Left ventricle myocardium inferior (tissue), 1 donor: ENCODE data around the gene TCF20. TPM values are rescaled to one million over a fixed set of nuclear protein-coding genes. Genes with fewer than 3 reads are reported as not detected.

ENCODE experiments used
- DNase-seq: peaks from one replicate; pipeline ENCODE4 v3.0.0-alpha.2; 2020
- H3K27ac ChIP-seq: fragments of 200-600 bp; replicated peaks from 2 replicates; pipeline ENCODE4 v1.8.0; 2021
- H3K27me3 ChIP-seq: fragments of 200-600 bp; 2 replicates; pipeline ENCODE4 v1.8.0; 2021; ENCODE audit warnings: low read depth
- H3K36me3 ChIP-seq: fragments of 200-600 bp; 2 replicates; pipeline ENCODE4 v1.8.0; 2021
- H3K4me1 ChIP-seq: fragments of 200-600 bp; 2 replicates; pipeline ENCODE4 v1.8.0; 2021
- H3K4me3 ChIP-seq: fragments of 200-600 bp; 2 replicates; pipeline ENCODE4 v1.8.0; 2021; ENCODE audit warnings: mild to moderate bottlenecking, moderate library complexity
- H3K9me3 ChIP-seq: fragments of 200-600 bp; replicated peaks from 2 replicates; pipeline ENCODE4 v1.8.0; 2021
- CTCF ChIP-seq: fragments of 200-600 bp; IDR thresholded peaks from 2 replicates; pipeline ENCODE4 v1.8.0; 2021; ENCODE audit warnings: antibody characterized with exemption, mild to moderate bottlenecking, borderline replicate concordance
- intact Hi-C: fragments of 100-400 bp; cut with micrococcal nuclease; formaldehyde crosslinking; loops from one replicate; pipeline ENCODE4 v1.11.0; 2022
- total RNA-seq: library from RNA; stranded (reverse); fragmentation: NEBNext Ultra II Directional; extraction: Animal tissue kit (Norgen Biotek cat#: 25700); gene quantifications from one replicate; pipeline ENCODE4 v1.2.1, GENCODE V29; 2021
- donor health status: DM: no; HTN: yes; CAD: no; lungs with severe emphysema.

TCF20 gene
- total RNA-seq, 1 donor from 2014 or later, result 17.2 TPM

GRCh38 chr22:42298746-42299145, 28.3 kb upstream of the TCF20 start:
- DNase-seq, result no peak
- Histone ChIP-seq H3K27ac (no peak overlapping the region), H3K27me3 (peaks cover 34% of the 10 kb centered on the region), H3K4me1 (peaks cover 12% of the 10 kb centered on the region), H3K4me3 (no peak overlapping the region), H3K36me3 (no peaks in the 10 kb centered on the region), H3K9me3 (no peaks in the 10 kb centered on the region)
- intact Hi-C loops, result no loop called here
- TF ChIP-seq CTCF, result no peak

- no peak for DNase-seq
- no peak overlapping the region for H3K27ac ChIP-seq
- intact Hi-C loops, result no loop called here
- peaks cover 24% of the 10 kb centered on the region for H3K27me3 ChIP-seq
- peaks cover 12% of the 10 kb centered on the region for H3K4me1 ChIP-seq
- TF ChIP-seq CTCF, result no peak
- H3K9me3 ChIP-seq, result no peaks in the 10 kb centered on the region
- no peak overlapping the region for H3K4me3 ChIP-seq
- no peaks in the 10 kb centered on the region for H3K36me3 ChIP-seq
Observed at GRCh38 chr22:42297778-42298177, 27.3 kb upstream of the TCF20 start.

GRCh38 chr22:42296883-42297282, 26.4 kb upstream of the TCF20 start:
- peaks cover 12% of the 10 kb centered on the region for H3K4me1 ChIP-seq
- no peak for DNase-seq
- no peak for TF ChIP-seq CTCF
- H3K9me3 ChIP-seq, result no peaks in the 10 kb centered on the region
- intact Hi-C loops, result no loop called here
- no peak overlapping the region for H3K27ac ChIP-seq
- H3K36me3 ChIP-seq, result no peaks in the 10 kb centered on the region
- H3K27me3 ChIP-seq, result peaks cover 18% of the 10 kb centered on the region
- no peak overlapping the region for H3K4me3 ChIP-seq

GRCh38 chr22:42296381-42296853, 26.0 kb upstream of the TCF20 start:
- peaks cover 12% of the 10 kb centered on the region for H3K4me1 ChIP-seq
- H3K36me3 ChIP-seq, result no peaks in the 10 kb centered on the region
- no peak overlapping the region for H3K4me3 ChIP-seq
- no peak for TF ChIP-seq CTCF
- no peak overlapping the region for H3K27ac ChIP-seq
- intact Hi-C loops, result no loop called here
- H3K9me3 ChIP-seq, result no peaks in the 10 kb centered on the region
- peaks cover 15% of the 10 kb centered on the region for H3K27me3 ChIP-seq
- peak; percentile 51 for DNase-seq

GRCh38 chr22:42294034-42294985, 23.9 kb upstream of the TCF20 start:
- Histone ChIP-seq H3K27me3 (peaks cover 7% of the 10 kb centered on the region), H3K9me3 (no peaks in the 10 kb centered on the region), H3K36me3 (no peaks in the 10 kb centered on the region), H3K27ac (no peak overlapping the region), H3K4me3 (no peak overlapping the region), H3K4me1 (peaks cover 17% of the 10 kb centered on the region)
- intact Hi-C loops, result no loop called here
- DNase-seq, result peak; percentile 53
- TF ChIP-seq CTCF, result no peak
